HG03139 (cell line): Measurements from ENCODE around the gene NT5C.
"Not testable (repeated sequence)": the region's sequence is repeated elsewhere in the genome, so short reads cannot be mapped to it uniquely, and the experiment has no call there.

ENCODE experiments used
- ATAC-seq: cut with Tn5 transposase; IDR thresholded peaks from one replicate; pipeline ENCODE4 v1.9.1; 2021; ENCODE audit not compliant: unreplicated experiment

Gene NT5C

GRCh38 chr17:75146592-75146991 is 15.1 kb upstream of the NT5C start:
- ATAC-seq = no peak

DNA sequence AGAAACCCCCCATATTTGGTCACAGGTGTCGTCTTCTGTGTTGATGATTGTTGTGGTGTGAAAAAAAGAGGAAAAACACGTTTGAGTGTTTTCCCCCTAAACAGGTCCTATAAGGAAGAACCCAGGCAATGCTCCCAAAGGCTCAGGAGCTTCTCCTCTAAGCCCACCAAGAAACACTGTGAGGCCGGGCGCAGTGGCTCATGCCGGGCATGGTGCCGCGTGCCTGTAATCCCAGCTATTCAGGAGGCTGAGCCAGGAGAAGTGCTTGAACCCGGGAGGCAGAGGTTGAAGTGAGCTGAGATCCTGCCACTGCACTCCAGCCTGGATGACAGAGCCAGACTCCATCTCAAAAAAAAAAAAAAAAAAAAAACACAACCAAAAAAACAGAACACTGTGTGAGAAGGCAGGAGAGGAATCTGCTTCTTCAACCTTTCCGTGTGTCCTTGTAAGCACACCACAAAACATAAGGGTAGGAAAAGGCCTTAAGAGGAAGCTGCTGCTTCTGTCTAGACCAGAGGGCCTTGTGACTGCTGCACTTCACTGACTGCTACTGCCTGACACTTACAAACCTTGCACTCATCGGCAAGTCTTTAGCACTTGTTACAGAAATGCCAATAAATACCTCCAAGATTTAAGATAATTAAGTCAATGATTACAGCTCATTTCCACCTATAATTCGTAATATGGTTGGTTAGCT is 13.4 kb upstream of the NT5C start:
- ATAC-seq = no peak

GRCh38 chr17:75142236-75142971 is 10.9 kb upstream of the NT5C start:
- ATAC-seq = no peak

GRCh38 chr17:75138519-75138918 is 7.0 kb upstream of the NT5C start:
- no peak for ATAC-seq

DNA sequence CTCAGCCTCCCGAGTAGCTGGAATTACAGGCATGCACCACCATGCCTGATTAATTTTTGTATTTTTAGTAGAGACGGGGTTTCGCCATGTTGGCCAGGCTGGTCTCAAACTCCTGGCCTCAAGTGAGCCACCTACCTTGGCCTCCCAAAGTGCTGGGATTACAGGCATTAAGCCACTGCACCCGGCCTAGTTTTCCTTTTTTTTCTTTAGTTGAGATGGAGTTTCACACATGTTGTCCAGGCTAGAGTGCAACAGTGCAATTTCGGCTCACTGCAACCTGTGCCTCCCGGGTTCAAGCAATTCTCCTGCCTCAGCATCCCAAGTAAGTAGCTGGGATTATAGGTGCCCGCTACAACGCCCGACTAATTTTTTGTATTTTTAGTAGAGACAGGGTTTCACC is 6.2 kb upstream of the NT5C start:
- not testable (repeated sequence) for ATAC-seq

DNA sequence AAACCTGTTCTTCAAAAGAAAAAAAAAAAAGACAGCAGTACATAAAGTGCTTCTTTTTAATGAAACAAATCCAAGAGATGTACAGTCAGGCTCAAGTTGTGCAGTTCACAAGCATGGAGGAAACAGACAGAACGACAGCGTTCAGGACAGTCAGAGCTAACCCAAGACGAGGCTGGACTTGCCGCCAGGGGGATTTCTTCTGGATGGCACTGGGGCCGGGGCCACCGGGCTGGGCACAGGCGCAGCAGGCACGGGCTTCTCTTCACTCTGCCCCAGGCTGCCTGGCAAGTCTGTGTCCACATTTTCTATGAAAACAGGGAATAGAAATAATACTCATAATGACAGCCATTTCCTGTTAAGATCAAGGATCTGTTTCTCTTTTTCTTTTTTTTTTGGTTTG is 4.4 kb upstream of the NT5C start:
- ATAC-seq = no peak

DNA sequence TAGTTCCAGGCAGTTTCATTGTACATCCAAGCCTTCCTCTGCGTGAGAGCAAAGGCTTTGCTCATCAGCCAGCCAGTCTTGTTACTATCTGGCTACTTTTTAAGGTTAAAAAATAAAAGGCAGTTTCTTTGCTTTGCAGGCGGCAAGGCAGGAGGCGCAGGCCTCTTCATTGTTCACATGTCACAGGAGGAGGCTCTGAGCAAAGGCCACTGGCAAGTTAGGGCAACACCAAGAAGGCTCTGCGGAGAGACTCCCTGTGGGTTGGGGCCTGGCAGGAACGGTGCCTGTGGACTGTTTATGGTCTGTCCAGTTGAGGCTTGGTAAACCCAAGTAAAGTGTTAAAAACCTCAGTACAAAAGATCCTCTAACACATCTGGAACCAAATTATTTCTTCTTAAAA is 3.9 kb upstream of the NT5C start:
- ATAC-seq = no peak

- not testable (repeated sequence) for ATAC-seq
These were observed 2.2 kb upstream of the NT5C start for GRCh38 chr17:75133607-75134347.

DNA sequence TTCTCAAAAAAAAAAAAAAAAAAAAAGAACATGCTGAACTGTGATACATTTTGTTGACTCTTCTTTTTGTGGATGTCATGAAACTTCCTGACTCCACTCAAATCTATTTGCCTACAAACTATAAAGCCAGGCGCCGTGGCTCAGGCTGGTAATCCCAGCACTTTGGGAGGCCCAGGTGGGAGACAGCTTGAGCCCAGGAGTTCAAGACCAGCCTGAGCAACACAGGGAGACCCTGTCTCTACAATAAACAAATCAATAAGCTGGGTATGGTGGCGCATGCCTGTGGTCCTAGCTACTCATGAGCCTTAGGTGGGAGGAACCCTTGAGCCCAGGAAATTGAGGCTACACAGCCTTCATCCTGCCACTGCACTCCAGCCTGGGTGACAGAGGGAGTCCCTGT is 1.5 kb upstream of the NT5C start:
- ATAC-seq = no peak

DNA sequence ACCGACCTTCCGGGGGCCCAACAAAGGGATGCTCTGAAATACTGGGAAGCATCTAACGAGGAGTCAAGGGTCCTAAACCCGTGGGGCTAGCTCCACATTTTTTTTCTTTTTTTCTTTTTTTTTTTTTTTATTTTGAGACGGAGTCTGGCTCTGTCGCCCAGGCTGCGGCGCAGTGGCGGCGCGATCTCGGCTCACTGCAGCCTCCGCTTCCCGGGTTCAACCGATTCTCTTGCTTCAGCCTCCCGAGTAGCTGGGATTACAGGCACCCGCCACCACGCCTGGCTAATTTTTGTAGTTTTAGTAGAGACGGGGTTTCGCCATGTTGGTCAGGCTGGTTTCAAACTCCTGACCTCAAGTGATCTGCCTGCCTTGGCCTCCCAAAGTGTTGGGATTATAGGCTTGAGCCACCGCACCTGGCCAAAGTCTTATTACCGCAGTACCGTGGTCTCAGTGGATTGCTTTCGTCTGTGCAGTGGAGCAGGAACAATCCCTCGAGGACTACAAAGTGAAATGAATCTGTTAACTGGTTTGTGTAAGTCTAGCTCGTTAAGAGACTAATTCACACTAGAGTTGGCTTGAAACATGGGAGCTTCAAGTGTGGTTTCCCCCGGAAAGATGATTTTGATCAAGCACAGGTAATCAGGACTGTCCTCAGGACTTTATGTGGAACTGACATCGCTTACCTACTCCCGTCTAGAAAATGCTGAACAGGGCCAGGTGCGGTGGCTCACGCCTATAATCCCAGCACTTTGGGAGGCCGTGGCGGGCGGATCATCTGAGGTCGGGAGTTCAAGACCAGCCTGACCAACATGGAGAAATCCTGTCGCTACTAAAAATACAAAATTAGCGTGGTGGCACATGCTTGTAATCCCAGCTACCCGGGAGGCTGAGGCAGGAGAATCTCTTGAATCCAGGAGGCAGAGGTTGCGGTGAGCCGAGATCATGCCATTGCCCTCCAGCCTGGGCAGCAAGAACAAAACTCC is 767 bp upstream of the NT5C start:
- ATAC-seq = not testable (repeated sequence)

GRCh38 chr17:75130632-75131277 is 787 bp downstream of the NT5C start:
- ATAC-seq = no peak

DNA sequence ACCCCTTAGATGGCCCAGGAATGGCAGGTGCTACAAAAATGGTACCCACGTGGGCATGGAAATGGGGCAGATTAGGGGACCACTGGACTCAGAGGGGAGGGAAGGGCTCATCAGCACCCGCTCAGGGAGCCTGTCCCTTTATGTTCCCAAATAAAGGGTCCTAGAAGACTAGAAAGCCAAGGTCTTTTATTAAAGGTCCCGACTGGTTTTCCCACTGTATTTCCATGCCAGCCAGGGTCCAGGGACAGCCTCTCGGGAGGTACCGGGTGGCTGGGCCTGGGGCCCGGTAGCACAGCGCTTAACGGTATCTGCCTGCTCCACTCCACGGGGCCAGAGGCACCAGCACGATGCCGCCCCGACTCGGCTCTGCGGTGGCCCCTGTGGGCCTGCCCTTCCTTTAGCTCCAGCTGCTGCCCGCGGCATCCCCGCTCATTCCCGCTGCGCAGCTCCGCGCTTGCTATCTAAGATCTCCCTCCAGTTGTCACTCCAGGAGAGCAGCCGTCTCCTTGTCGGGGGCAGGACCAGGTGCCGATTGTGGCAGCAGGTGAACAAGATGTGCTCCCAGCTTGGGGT is 1.4 kb downstream of the NT5C start:
- no peak for ATAC-seq

DNA sequence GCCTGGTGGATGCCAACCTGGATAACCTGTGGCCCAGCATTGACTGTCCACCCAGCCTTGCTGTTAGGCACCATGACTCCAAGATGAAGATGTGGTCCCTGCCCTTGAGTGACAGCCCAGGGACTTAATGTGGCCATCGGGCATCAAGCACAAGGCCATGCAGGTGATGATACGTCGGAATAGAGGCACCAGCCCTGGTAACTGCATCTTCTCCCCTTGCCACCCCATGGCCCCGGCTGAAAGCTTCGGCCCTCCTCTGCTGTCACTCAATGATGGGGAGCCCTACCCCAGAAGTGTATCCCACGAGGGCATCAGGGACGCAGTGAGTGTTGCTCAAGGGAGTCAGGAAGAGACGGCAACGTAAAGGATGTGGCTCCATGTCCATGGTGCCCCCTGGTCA is 2.0 kb downstream of the NT5C start:
- no peak for ATAC-seq

- ATAC-seq = no peak
These were observed 2.6 kb downstream of the NT5C start for GRCh38 chr17:75128694-75129505.

DNA sequence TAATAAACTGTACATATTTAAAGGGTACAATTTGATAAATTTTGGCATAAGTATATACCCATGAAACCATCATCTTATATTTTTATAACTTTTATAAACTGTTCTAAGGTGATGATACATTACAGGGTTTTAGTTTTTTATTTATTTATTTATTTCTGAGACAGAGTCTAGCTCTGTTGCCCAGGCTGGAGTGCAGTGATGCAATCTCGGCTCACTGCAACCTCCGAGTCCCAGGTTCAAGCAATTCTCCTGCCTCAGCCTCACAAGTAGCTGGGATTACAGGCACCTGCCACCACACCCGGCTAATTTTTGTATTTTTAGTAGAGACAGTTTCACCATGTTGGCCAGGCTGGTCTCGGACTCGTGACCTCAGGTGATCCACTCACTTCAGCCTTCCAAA is 3.6 kb downstream of the NT5C start:
- not testable (repeated sequence) for ATAC-seq

GRCh38 chr17:75126954-75127353 is 4.6 kb downstream of the NT5C start:
- no peak for ATAC-seq

- ATAC-seq = no peak
These were observed 5.6 kb downstream of the NT5C start for GRCh38 chr17:75125984-75126383.

- ATAC-seq = no peak
These were observed 6.8 kb downstream of the NT5C start for GRCh38 chr17:75124819-75125162.
